GM13977 (cell line): ENCODE measurements around the gene ACACA.
"Not testable (repeated sequence)": the region's sequence is repeated elsewhere in the genome, so short reads cannot be mapped to it uniquely, and the experiment has no call there.

Source experiments
- DNase-seq: peaks from one replicate; pipeline ENCODE4 v3.0.0; 2012; ENCODE audit warnings: low spot score
- CTCF ChIP-seq: IDR thresholded peaks from 2 replicates; pipeline ENCODE4 v1.5.1; 2012; ENCODE audit warnings: mild to moderate bottlenecking, control low read depth; ENCODE audit not compliant: insufficient read depth; ENCODE audit errors: extremely low read depth, missing control alignments
- in situ Hi-C: fragments of 300-500 bp; cut with MboI; formaldehyde crosslinking; loops from one replicate; pipeline ENCODE4 v1.12.0; 2022; ENCODE audit warnings: low sequenced_read_pairs, low pct_unique_long_range_greater_than_20kb, mixed read lengths, inconsistent platforms; ENCODE audit not compliant: unreplicated experiment

ACACA gene

GRCh38 chr17:37406635-37407461 is at the start of gene ACACA, which contains the start of gene TADA2A:
ACACA (minus strand) TSS chr17:37406836; CDS start chr17:37406299, 537 bp downstream.
TADA2A (plus strand) TSS chr17:37406886; CDS start chr17:37411366, 4,480 bp downstream.
- no peak for TF ChIP-seq CTCF
- in situ Hi-C loops = no loop called here
- DNase-seq = peak; percentile 95

DNA sequence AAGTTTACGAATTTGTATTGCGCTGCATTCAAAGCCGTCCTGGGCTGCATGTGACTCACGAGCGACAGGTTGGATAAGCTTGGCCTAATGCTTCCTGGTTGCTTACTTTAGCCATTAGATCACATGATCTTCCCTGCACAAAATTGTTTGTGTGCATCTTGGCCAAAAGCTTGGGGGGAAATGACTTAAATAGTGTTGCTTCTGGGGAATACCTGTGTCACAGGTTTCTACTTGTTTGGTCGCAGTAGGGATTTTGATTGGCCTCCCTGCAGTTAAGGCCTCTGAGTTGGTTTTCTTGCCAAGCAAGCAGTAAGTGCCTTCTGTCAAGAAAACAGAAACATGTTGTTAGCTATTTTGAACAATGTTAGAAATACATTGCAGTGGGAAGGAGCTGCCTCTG is 43.5 kb upstream of the ACACA start:
- in situ Hi-C loops = no loop called here
- no peak for DNase-seq
- TF ChIP-seq CTCF = no peak

DNA sequence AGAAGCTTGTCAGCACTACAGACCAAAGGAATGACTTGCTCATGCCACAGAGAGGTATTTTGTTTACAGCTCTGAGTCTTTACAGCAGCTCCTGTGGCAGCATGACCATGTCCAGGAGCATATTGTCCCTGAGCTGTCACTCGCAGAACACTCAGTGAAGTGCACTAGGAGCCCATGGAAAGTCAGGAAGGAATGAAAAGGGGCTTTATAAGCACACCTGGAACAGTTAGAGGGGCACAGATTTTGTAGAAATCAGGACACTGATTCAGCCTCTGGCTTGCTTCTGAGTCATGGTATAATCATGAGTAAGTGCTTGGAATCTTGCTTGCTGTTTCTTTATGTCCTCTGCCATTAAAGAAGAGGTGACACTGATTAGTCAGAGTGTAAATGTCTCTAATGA is 41.0 kb upstream of the ACACA start:
- no peak for DNase-seq
- no peak for TF ChIP-seq CTCF

GRCh38 chr17:37446027-37446426 is 39.4 kb upstream of the ACACA start:
- peak; percentile 43 for DNase-seq
- TF ChIP-seq CTCF = no peak
- in situ Hi-C loops = no loop called here

More for the DNA sequence above, 41.0 kb upstream of the ACACA start:
- in situ Hi-C loops = no loop called here

DNA sequence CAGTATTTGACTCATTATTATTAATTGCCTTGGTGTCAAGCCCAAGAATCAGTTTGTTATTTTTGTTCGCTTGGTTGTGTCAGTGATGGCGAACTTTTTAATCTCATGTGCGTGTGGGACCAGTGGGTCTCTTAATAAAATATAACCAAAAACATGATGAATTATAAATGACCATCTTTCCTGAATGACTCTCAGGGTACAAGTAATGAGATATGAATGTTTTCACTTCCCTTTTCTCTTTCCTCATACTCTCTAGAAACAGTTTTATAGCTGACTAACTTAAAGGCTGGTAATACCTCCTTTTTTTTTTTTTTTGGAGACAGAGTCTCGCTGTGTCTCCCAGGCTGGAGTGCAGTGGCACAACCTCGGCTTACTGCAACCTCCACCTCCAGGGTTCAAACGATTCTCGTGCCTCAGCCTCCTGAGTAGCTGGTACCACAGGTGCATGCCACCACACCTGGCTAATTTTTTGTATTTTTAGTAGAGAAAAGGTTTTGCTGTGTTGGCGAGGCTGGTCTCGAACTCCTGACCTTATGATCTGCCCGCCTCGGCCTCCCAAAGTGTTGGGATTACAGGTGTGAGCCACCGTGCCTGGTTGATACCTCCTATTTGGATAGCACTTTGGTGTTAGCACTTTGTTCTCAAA is 34.9 kb upstream of the ACACA start:
- DNase-seq = peak; percentile 46
- in situ Hi-C loops = not testable (repeated sequence)

- no peak for TF ChIP-seq CTCF
- no peak for DNase-seq
- in situ Hi-C loops = no loop called here
Observed at GRCh38 chr17:37440424-37440823, 33.8 kb upstream of the ACACA start.

DNA sequence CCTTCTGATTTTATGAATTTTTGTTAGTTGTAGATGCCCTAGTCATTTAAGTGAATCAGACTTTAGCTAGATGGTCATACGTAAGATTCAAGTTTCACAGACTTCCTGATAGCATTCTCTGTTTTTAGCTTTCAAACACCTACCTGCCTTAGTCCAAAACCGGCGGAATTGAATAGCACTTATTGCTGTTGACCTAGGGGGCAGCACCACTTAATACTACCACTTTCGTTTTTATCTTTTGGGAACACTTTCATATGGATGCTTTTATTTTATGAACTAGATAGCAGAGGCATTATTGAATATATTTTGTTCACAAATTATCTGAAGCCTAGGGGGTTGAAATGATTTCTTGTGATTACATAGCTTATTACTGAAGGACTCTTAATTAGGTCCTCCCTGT is 31.5 kb upstream of the ACACA start:
- TF ChIP-seq CTCF = peak; percentile 15
- no peak for DNase-seq
- in situ Hi-C loops = no loop called here
